Colonic mucosa (tissue), 4 donors: ENCODE measurements around the gene PANX2. TPM values are rescaled to one million over a fixed set of nuclear protein-coding genes. Genes with fewer than 3 reads are reported as not detected.

Source experiments
- DNase-seq: peaks from one replicate; pipeline ENCODE4 v3.0.0-alpha.2; 2020
- H3K27ac ChIP-seq: fragments of 200-600 bp; one replicate; pipeline ENCODE4 v1.8.0; 2021
- H3K27me3 ChIP-seq: fragments of 200-600 bp; one replicate; pipeline ENCODE4 v1.8.0; 2021
- H3K36me3 ChIP-seq: fragments of 200-600 bp; one replicate; pipeline ENCODE4 v1.8.0; 2021
- H3K4me1 ChIP-seq: fragments of 200-600 bp; one replicate; pipeline ENCODE4 v1.8.0; 2021; ENCODE audit warnings: mild to moderate bottlenecking
- H3K4me3 ChIP-seq: fragments of 200-600 bp; one replicate; pipeline ENCODE4 v1.8.0; 2021
- H3K9ac ChIP-seq, 2 donors: one replicate each; pipeline ENCODE4 v1.7.0; 2013; ENCODE audit warnings: control low read depth in 2 of 2, low read depth in 2 of 2, low read length in 2 of 2
- H3K9me3 ChIP-seq: fragments of 200-600 bp; one replicate; pipeline ENCODE4 v1.8.0; 2021
- intact Hi-C: fragments of 100-400 bp; cut with DNase I; formaldehyde crosslinking; loops from one replicate; pipeline ENCODE4 v1.14.1; 2022
- total RNA-seq, 2 donors: library from RNA; stranded (reverse); fragmentation: NEBNext Ultra II Directional in 1 of 2; extraction: Animal tissue kit (Norgen Biotek cat#: 25700) in 1 of 2; gene quantifications; one replicate each; pipeline ENCODE4 v1.2.1, GENCODE V29; 2021
- TF ChIP-seq, protein P1 (sequence below): fragments of 200-600 bp; IDR thresholded peaks from one replicate; pipeline ENCODE4 v1.8.0; 2022; ENCODE audit warnings: antibody characterized with exemption, mild to moderate bottlenecking
- donor health status: healthy.
- donor health status: DM: no; HTN: no; CAD: no.
- donor health status: DM: no; HTN: no; CAD: no.

The PANX2 gene
- total RNA-seq, 2 donors from 2014 or later, result not detected

DNA sequence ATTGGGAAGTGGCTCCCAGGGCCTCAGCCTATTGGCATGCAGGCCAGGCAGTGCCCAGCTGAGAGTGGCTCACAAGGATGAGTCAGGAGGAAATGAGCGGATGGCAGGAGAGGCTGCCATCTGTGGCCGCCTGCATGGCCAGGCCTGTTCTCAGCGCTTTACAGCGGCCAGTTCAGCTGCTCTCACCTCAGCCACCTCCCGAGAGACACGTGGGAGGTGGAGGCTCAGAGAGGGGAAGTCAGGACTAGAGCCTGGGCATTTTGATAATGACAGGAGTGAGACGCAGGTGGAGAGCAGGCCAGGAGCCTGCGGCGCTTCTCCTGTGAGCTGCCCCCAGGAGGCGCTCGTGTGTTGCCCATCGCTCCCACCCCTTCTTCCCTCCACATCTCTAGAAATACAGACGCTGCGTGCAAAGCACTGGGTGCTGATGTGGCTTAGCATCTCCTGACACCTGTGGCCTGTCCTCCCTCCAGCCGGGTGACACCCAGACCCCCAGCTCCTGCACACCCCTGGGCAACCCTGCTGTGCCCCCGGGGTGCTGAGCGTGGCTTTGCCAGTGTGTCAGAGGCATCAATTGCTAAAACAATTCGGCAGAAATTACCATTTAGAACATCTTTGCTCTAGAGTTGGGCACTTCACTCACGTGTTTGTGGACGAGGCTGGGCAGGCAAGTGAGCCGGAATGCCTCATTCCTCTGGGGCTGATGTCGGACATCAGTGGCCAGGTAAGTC, 21.4 kb upstream of the PANX2 start:
- no peak overlapping the region for H3K9ac ChIP-seq
- H3K9me3 ChIP-seq, result no peaks in the 10 kb centered on the region
- intact Hi-C loops, result loop anchor here (10.0 kb wide), 1 partner anchor 224 kb away; no protein-coding TSS in a partner anchor
- no peak overlapping the region for H3K27ac ChIP-seq
- TF ChIP-seq, protein P1, sequence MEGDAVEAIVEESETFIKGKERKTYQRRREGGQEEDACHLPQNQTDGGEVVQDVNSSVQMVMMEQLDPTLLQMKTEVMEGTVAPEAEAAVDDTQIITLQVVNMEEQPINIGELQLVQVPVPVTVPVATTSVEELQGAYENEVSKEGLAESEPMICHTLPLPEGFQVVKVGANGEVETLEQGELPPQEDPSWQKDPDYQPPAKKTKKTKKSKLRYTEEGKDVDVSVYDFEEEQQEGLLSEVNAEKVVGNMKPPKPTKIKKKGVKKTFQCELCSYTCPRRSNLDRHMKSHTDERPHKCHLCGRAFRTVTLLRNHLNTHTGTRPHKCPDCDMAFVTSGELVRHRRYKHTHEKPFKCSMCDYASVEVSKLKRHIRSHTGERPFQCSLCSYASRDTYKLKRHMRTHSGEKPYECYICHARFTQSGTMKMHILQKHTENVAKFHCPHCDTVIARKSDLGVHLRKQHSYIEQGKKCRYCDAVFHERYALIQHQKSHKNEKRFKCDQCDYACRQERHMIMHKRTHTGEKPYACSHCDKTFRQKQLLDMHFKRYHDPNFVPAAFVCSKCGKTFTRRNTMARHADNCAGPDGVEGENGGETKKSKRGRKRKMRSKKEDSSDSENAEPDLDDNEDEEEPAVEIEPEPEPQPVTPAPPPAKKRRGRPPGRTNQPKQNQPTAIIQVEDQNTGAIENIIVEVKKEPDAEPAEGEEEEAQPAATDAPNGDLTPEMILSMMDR, result peak; percentile 77
- H3K4me1 ChIP-seq, result no peaks in the 10 kb centered on the region
- no peaks in the 10 kb centered on the region for H3K36me3 ChIP-seq
- H3K4me3 ChIP-seq, result no peak overlapping the region
- DNase-seq, result peak; percentile 61
- no peaks in the 10 kb centered on the region for H3K27me3 ChIP-seq

DNA sequence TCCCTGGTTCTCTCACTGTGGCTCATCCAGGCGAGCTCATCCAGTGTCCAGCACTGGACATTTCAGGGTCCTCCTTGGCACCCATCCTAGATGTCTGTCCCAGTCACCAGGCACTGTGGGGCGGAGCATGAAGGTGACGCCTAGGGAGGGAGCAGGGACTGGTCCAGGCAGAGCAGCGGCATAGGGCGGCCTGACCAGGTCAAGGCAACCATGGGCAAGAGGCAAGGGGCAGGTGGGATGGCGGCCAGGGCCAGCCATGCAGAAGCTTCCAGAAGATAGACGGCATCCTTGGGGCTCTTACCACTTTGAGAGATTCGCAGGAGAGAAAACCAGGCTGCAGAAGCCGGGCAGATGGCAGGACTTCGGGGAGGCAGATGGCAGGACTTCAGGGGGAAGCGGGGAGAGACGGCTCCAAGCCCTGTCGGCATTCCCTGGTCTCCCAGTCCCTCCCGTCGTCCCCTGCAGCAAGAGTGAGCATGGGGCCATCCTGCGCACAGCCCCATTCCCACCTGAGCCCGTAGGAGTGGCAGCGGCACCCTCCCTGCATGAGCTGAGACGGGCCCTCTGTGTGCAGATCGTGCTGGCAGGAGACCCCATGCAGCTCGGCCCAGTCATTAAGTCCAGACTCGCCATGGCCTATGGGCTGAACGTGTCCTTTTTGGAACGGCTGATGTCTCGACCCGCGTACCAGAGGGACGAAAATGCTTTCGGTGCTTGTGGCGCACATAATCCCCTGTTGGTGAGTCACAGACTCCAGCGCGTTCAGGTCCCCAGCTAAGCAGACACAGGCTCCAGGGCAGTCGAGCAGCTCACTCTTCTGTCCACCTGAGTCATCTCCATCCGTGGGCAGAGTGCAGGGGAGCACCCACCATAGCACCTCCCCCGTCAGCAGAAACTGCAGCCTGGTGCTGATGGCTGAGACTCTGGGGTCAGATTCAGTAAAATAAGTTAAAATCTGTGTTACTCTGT, 20.1 kb upstream of the PANX2 start:
- Histone ChIP-seq H3K36me3 (no peaks in the 10 kb centered on the region), H3K27me3 (no peaks in the 10 kb centered on the region), H3K9me3 (no peaks in the 10 kb centered on the region), H3K4me3 (no peak overlapping the region), H3K27ac (no peak overlapping the region), H3K4me1 (no peaks in the 10 kb centered on the region), H3K9ac (no peak overlapping the region)
- intact Hi-C loops, result loop anchor here (2.0 kb wide), 1 partner anchor 58 kb away; no protein-coding TSS in a partner anchor
- TF ChIP-seq, protein P1, result no peak
- DNase-seq, result no peak

DNA sequence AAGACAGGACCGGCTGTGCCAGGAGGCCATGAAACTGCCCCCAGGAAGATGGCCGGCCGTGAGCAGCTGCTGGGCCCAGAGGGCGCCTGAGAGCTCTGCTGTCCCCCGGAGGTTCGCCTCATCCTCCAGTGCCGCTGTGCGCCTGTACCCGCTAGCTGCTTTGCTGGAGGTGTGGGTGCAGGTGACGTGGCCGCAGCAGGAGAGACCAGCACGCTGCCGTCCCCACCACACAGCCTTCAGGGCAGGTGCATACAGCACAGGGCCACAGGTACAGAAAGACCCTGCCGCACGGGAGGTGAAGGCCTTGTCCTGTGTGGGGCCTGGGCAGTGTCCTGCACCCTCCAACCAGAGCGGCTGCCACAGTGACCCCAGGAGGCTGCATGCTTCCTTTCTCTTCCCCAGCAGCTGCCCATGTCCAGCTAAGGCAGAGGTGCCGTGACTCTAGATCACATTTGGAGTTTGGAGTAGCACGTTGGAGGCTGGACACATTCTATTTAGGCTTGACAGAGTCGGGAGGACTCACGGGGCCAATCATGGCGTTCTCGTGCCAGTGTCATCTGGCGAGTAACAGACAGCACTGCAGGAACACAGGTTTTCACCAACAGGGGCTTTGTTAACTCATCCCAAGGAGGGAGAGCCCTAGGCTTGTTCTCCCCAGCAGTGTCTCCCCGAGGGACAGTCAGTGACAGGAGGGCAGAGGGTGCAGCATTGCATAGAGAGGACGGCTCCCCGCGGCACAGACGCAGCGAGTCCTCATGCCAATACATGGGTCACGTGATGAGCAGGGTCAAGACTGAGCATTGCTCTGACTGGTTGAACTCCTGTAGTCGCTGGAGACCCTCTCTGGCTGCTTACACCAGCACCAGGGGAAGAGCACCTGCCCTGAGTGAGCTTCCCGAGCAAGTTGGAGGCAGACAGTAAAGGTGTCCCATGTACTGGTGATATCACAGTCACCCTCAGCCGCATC, 18.7 kb upstream of the PANX2 start:
- H3K36me3 ChIP-seq, result no peaks in the 10 kb centered on the region
- no peak overlapping the region for H3K27ac ChIP-seq
- TF ChIP-seq, protein P1, result no peak
- no peak for DNase-seq
- intact Hi-C loops, result loop anchor here (2.0 kb wide), 1 partner anchor 57 kb away; no protein-coding TSS in a partner anchor
- H3K9ac ChIP-seq, result no peak overlapping the region
- H3K9me3 ChIP-seq, result no peaks in the 10 kb centered on the region
- no peaks in the 10 kb centered on the region for H3K27me3 ChIP-seq
- no peak overlapping the region for H3K4me3 ChIP-seq
- H3K4me1 ChIP-seq, result no peaks in the 10 kb centered on the region

DNA sequence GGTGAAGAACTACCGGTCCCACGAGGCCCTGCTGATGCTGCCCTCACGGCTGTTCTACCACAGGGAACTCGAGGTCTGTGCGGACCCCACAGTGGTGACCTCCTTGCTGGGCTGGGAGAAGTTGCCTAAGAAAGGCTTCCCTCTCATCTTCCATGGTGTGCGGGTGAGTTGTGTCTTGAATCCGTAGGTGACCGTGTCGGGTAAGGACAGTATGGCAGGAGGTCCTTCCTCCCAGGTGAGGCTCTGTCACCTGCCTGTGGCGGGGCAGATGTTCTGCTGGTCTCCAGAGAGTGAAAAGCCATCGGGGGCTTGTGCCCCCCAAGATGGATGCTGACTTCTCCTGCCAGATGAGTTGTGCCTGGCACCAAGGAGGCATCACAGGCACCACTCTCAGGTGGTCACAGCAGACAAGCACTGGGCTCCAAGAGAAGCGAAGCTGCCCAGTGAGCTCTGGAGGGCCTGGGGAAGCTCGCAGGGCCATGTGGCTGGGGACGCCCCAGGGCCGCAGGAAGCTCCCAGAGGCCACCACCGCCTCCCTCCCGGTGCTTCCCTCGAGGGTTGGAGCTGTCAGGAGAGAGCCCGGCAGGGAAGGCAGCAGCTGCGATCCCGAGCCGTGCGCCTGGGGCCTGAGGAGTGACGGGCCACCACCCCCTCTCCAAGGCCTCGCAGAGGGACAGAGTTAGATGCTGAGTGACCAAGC, 17.3 kb upstream of the PANX2 start:
- no peak for DNase-seq
- no peak overlapping the region for H3K4me3 ChIP-seq
- no peaks in the 10 kb centered on the region for H3K36me3 ChIP-seq
- no peak overlapping the region for H3K27ac ChIP-seq
- TF ChIP-seq, protein P1, result no peak
- intact Hi-C loops, result no loop called here
- no peaks in the 10 kb centered on the region for H3K27me3 ChIP-seq
- no peak overlapping the region for H3K9ac ChIP-seq
- H3K9me3 ChIP-seq, result no peaks in the 10 kb centered on the region
- no peaks in the 10 kb centered on the region for H3K4me1 ChIP-seq
